WTC11 (cell line): ENCODE measurements around the gene CAMK1.

ENCODE experiments used
- E2F5 ChIP-seq: sonication (generic); formaldehyde crosslinking; IDR thresholded peaks from 2 replicates; pipeline ENCODE4 v1.8.1; 2022; ENCODE audit warnings: mild to moderate bottlenecking, moderate library complexity, missing genetic modification reagents
- FOXJ3 ChIP-seq: sonication (generic); formaldehyde crosslinking; IDR thresholded peaks from 2 replicates; pipeline ENCODE4 v1.9.0; 2021; ENCODE audit warnings: missing genetic modification reagents, mild to moderate bottlenecking, borderline replicate concordance
- NR1H2 ChIP-seq: sonication (generic); formaldehyde crosslinking; IDR thresholded peaks from 2 replicates; pipeline ENCODE4 v1.9.0; 2021; ENCODE audit warnings: mild to moderate bottlenecking, moderate library complexity, missing genetic modification reagents
- PREB ChIP-seq: sonication (generic); formaldehyde crosslinking; IDR thresholded peaks from 2 replicates; pipeline ENCODE4 v1.8.1; 2022; ENCODE audit warnings: mild to moderate bottlenecking, missing genetic modification reagents, moderate library complexity, borderline replicate concordance
- RELA ChIP-seq: sonication (generic); formaldehyde crosslinking; IDR thresholded peaks from 2 replicates; pipeline ENCODE4 v1.8.1; 2022; ENCODE audit warnings: missing genetic modification reagents, mild to moderate bottlenecking, borderline replicate concordance
- TP53 ChIP-seq: sonication (generic); formaldehyde crosslinking; IDR thresholded peaks from 2 replicates; pipeline ENCODE4 v1.8.1; 2023; ENCODE audit warnings: mild to moderate bottlenecking, missing genetic modification reagents
- ZNF121 ChIP-seq: sonication (generic); formaldehyde crosslinking; IDR thresholded peaks from 2 replicates; pipeline ENCODE4 v1.8.0; 2023; ENCODE audit warnings: missing genetic modification reagents
- ZNF671 ChIP-seq: fragments of 250-450 bp; sonication (Bioruptor Pico); IDR thresholded peaks from 2 replicates; pipeline ENCODE4 v1.8.0; 2021; ENCODE audit warnings: mild to moderate bottlenecking
- TF ChIP-seq, protein P1 (sequence below): fragments of 200-600 bp; IDR thresholded peaks from 2 replicates; pipeline ENCODE4 v1.8.0; 2022; ENCODE audit warnings: antibody characterized with exemption
- TF ChIP-seq, protein P2 (sequence below): sonication (generic); formaldehyde crosslinking; IDR thresholded peaks from 2 replicates; pipeline ENCODE4 v1.8.0; 2022; ENCODE audit warnings: missing genetic modification reagents

- TF ChIP-seq, protein P1, sequence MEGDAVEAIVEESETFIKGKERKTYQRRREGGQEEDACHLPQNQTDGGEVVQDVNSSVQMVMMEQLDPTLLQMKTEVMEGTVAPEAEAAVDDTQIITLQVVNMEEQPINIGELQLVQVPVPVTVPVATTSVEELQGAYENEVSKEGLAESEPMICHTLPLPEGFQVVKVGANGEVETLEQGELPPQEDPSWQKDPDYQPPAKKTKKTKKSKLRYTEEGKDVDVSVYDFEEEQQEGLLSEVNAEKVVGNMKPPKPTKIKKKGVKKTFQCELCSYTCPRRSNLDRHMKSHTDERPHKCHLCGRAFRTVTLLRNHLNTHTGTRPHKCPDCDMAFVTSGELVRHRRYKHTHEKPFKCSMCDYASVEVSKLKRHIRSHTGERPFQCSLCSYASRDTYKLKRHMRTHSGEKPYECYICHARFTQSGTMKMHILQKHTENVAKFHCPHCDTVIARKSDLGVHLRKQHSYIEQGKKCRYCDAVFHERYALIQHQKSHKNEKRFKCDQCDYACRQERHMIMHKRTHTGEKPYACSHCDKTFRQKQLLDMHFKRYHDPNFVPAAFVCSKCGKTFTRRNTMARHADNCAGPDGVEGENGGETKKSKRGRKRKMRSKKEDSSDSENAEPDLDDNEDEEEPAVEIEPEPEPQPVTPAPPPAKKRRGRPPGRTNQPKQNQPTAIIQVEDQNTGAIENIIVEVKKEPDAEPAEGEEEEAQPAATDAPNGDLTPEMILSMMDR = no peak
- no peak for TF ChIP-seq TP53 (CRISPR knock-in tag)
- TF ChIP-seq ZNF121 (CRISPR knock-in tag) = no peak
- TF ChIP-seq ZNF671 (CRISPR knock-in tag) = no peak
- no peak for TF ChIP-seq PREB (CRISPR knock-in tag)
- TF ChIP-seq, protein P2, sequence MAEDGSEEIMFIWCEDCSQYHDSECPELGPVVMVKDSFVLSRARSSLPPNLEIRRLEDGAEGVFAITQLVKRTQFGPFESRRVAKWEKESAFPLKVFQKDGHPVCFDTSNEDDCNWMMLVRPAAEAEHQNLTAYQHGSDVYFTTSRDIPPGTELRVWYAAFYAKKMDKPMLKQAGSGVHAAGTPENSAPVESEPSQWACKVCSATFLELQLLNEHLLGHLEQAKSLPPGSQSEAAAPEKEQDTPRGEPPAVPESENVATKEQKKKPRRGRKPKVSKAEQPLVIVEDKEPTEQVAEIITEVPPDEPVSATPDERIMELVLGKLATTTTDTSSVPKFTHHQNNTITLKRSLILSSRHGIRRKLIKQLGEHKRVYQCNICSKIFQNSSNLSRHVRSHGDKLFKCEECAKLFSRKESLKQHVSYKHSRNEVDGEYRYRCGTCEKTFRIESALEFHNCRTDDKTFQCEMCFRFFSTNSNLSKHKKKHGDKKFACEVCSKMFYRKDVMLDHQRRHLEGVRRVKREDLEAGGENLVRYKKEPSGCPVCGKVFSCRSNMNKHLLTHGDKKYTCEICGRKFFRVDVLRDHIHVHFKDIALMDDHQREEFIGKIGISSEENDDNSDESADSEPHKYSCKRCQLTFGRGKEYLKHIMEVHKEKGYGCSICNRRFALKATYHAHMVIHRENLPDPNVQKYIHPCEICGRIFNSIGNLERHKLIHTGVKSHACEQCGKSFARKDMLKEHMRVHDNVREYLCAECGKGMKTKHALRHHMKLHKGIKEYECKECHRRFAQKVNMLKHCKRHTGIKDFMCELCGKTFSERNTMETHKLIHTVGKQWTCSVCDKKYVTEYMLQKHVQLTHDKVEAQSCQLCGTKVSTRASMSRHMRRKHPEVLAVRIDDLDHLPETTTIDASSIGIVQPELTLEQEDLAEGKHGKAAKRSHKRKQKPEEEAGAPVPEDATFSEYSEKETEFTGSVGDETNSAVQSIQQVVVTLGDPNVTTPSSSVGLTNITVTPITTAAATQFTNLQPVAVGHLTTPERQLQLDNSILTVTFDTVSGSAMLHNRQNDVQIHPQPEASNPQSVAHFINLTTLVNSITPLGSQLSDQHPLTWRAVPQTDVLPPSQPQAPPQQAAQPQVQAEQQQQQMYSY (CRISPR knock-in tag) = no peak
- TF ChIP-seq RELA (CRISPR knock-in tag) = no peak
- no peak for TF ChIP-seq E2F5 (CRISPR knock-in tag)
- no peak for TF ChIP-seq NR1H2
- TF ChIP-seq FOXJ3 (CRISPR knock-in tag) = no peak
These were observed 7.3 kb upstream of the CAMK1 start for GRCh38 chr3:9776896-9777693.
